WTC11 (cell line): Measurements from ENCODE around the gene SETX. TPM values are rescaled to one million over a fixed set of nuclear protein-coding genes. Genes with fewer than 3 reads are reported as not detected.

Experiments
- ATAC-seq: fragments of 200-7000 bp; cut with Tn5 transposase; 2 replicates; pipeline ENCODE4 v1.10.0; 2021; ENCODE audit warnings: mild to moderate bottlenecking, moderate library complexity
- CTCF ChIA-PET: fragments of 300-600 bp; sonication (Branson Sonifier 250); formaldehyde crosslinking; loops from one replicate; lab custom pipeline; 2021; ENCODE audit warnings: antibody characterized with exemption; lab: Charles Lee
- POLR2A ChIA-PET: fragments of 350-600 bp; sonication (Branson Sonifier 250); formaldehyde crosslinking; loops from one replicate; lab custom pipeline; 2021; ENCODE audit warnings: antibody characterized with exemption; lab: Charles Lee
- DNase-seq: peaks from one replicate; pipeline ENCODE4 v3.0.0; 2021; ENCODE audit warnings: low spot score
- H3K27ac Mint-ChIP-seq: 2 replicates; pipeline ENCODE4 v1.8.0; 2021; ENCODE audit warnings: mixed read lengths
- H3K27me3 Mint-ChIP-seq: 2 replicates; pipeline ENCODE4 v1.8.0; 2021; ENCODE audit warnings: low read depth, mild to moderate bottlenecking, moderate library complexity, mixed read lengths
- H3K36me3 Mint-ChIP-seq: 2 replicates; pipeline ENCODE4 v1.8.0; 2021; ENCODE audit warnings: mixed read lengths
- H3K4me1 Mint-ChIP-seq: 2 replicates; pipeline ENCODE4 v1.8.0; 2022; ENCODE audit warnings: mixed read lengths
- H3K4me3 Mint-ChIP-seq: 2 replicates; pipeline ENCODE4 v1.8.0; 2021; ENCODE audit warnings: mild to moderate bottlenecking, moderate library complexity, mixed read lengths
- H3K9me3 Mint-ChIP-seq: 2 replicates; pipeline ENCODE4 v1.8.0; 2021; ENCODE audit warnings: mixed read lengths
- AFF4 ChIP-seq: sonication (generic); formaldehyde crosslinking; IDR thresholded peaks from 2 replicates; pipeline ENCODE4 v1.8.1; 2023; ENCODE audit warnings: mild to moderate bottlenecking, missing genetic modification reagents, borderline replicate concordance
- ATF1 ChIP-seq: sonication (generic); formaldehyde crosslinking; IDR thresholded peaks from 2 replicates; pipeline ENCODE4 v1.8.1; 2023; ENCODE audit warnings: mild to moderate bottlenecking, moderate library complexity, missing genetic modification reagents
- ATF3 ChIP-seq: sonication (generic); formaldehyde crosslinking; conservative IDR thresholded peaks from 2 replicates; pipeline ENCODE4 v1.8.1; 2022; ENCODE audit warnings: mild to moderate bottlenecking, missing genetic modification reagents
- E2F1 ChIP-seq: sonication (generic); formaldehyde crosslinking; IDR thresholded peaks from 2 replicates; pipeline ENCODE4 v1.8.0; 2022; ENCODE audit warnings: mild to moderate bottlenecking, missing genetic modification reagents
- EMX1 ChIP-seq: fragments of 250-450 bp; sonication (Bioruptor Pico); IDR thresholded peaks from 2 replicates; pipeline ENCODE4 v1.8.0; 2021; ENCODE audit warnings: mild to moderate bottlenecking
- GABPB1 ChIP-seq: sonication (generic); formaldehyde crosslinking; IDR thresholded peaks from 2 replicates; pipeline ENCODE4 v1.8.1; 2023; ENCODE audit warnings: mild to moderate bottlenecking, missing genetic modification reagents
- IRF2 ChIP-seq: sonication (generic); formaldehyde crosslinking; IDR thresholded peaks from 2 replicates; pipeline ENCODE4 v1.8.0; 2022; ENCODE audit warnings: low read depth, missing genetic modification reagents, borderline replicate concordance
- KAT7 ChIP-seq: sonication (generic); formaldehyde crosslinking; IDR thresholded peaks from 2 replicates; pipeline ENCODE4 v1.8.1; 2023; ENCODE audit warnings: missing genetic modification reagents, mild to moderate bottlenecking, borderline replicate concordance
- NR3C1 ChIP-seq: sonication (generic); formaldehyde crosslinking; conservative IDR thresholded peaks from 2 replicates; pipeline ENCODE4 v1.8.1; 2023; ENCODE audit warnings: low read depth, mild to moderate bottlenecking, missing genetic modification reagents
- PRDM15 ChIP-seq: sonication (generic); formaldehyde crosslinking; IDR thresholded peaks from 2 replicates; pipeline ENCODE4 v1.8.0; 2022; ENCODE audit warnings: missing genetic modification reagents
- PREB ChIP-seq: sonication (generic); formaldehyde crosslinking; IDR thresholded peaks from 2 replicates; pipeline ENCODE4 v1.8.1; 2022; ENCODE audit warnings: mild to moderate bottlenecking, missing genetic modification reagents, moderate library complexity, borderline replicate concordance
- SMAD3 ChIP-seq: sonication (generic); formaldehyde crosslinking; IDR thresholded peaks from 2 replicates; pipeline ENCODE4 v1.8.0; 2022; ENCODE audit warnings: missing genetic modification reagents, mild to moderate bottlenecking, borderline replicate concordance
- SMAD4 ChIP-seq: sonication (generic); formaldehyde crosslinking; IDR thresholded peaks from 2 replicates; pipeline ENCODE4 v1.8.0; 2022; ENCODE audit warnings: mild to moderate bottlenecking, missing genetic modification reagents
- SOX15 ChIP-seq: fragments of 250-450 bp; sonication (Bioruptor Pico); IDR thresholded peaks from 2 replicates; pipeline ENCODE4 v1.9.0; 2021; ENCODE audit warnings: mild to moderate bottlenecking
- SP1 ChIP-seq: sonication (generic); formaldehyde crosslinking; conservative IDR thresholded peaks from 2 replicates; pipeline ENCODE4 v1.8.1; 2022; ENCODE audit warnings: missing genetic modification reagents
- STAT6 ChIP-seq: sonication (generic); formaldehyde crosslinking; conservative IDR thresholded peaks from 2 replicates; pipeline ENCODE4 v1.8.1; 2023; ENCODE audit warnings: mild to moderate bottlenecking, low read depth, missing genetic modification reagents, moderate library complexity
- USF2 ChIP-seq: sonication (generic); formaldehyde crosslinking; IDR thresholded peaks from 2 replicates; pipeline ENCODE4 v1.8.1; 2023; ENCODE audit warnings: mild to moderate bottlenecking, missing genetic modification reagents, moderate library complexity
- ZNF138 ChIP-seq: sonication (generic); formaldehyde crosslinking; conservative IDR thresholded peaks from 2 replicates; pipeline ENCODE4 v1.8.1; 2022; ENCODE audit warnings: mild to moderate bottlenecking, moderate library complexity, missing genetic modification reagents
- ZNF232 ChIP-seq: sonication (generic); formaldehyde crosslinking; IDR thresholded peaks from 2 replicates; pipeline ENCODE4 v1.8.0; 2022; ENCODE audit warnings: mild to moderate bottlenecking, missing genetic modification reagents
- ZNF263 ChIP-seq: sonication (generic); formaldehyde crosslinking; IDR thresholded peaks from 2 replicates; pipeline ENCODE4 v1.8.1; 2022; ENCODE audit warnings: low read depth, mild to moderate bottlenecking, moderate library complexity, missing genetic modification reagents
- ZNF416 ChIP-seq: fragments of 250-450 bp; sonication (Bioruptor Pico); IDR thresholded peaks from 2 replicates; pipeline ENCODE4 v1.9.0; 2021; ENCODE audit warnings: mild to moderate bottlenecking, inconsistent platforms
- total RNA-seq: library from RNA; stranded (reverse); gene quantifications from 3 replicates; pipeline ENCODE4 v1.2.3, GENCODE V29; 2021

The SETX gene
- total RNA-seq, 1 experiment from 2014 or later = 30.1 TPM

GRCh38 chr9:132299221-132299620 lies 55.6 kb downstream of the SETX start:
- Mint-ChIP-seq H3K27ac (0 out of 2 replicates have a peak overlapping the region, but pooled peaks have one; percentile 21), H3K36me3 (peaks cover 62% of the 10 kb centered on the region), H3K27me3 (no peaks in the 10 kb centered on the region), H3K4me1 (peaks cover 18% of the 10 kb centered on the region), H3K4me3 (no peak overlapping the region), H3K9me3 (no peaks in the 10 kb centered on the region)
- ATAC-seq (no peak), DNase-seq (no peak)
- ChIA-PET CTCF (no interaction called here), POLR2A (no interaction called here)
- TF ChIP-seq ZNF232 (CRISPR knock-in tag) = no peak
- no peak for TF ChIP-seq PREB (CRISPR knock-in tag)
- no peak for TF ChIP-seq PRDM15 (CRISPR knock-in tag)
- TF ChIP-seq ZNF263 = no peak
- TF ChIP-seq USF2 = no peak
- no peak for TF ChIP-seq ZNF138 (CRISPR knock-in tag)
- no peak for TF ChIP-seq NR3C1 (CRISPR knock-in tag)
- TF ChIP-seq SMAD4 (CRISPR knock-in tag) = no peak
- TF ChIP-seq KAT7 (CRISPR knock-in tag) = no peak
- TF ChIP-seq STAT6 (CRISPR knock-in tag) = no peak
- TF ChIP-seq E2F1 (CRISPR knock-in tag) = no peak

- H3K4me3 Mint-ChIP-seq = no peak overlapping the region
- no peak for ATAC-seq
- peaks cover 18% of the 10 kb centered on the region for H3K4me1 Mint-ChIP-seq
- CTCF ChIA-PET = interaction anchor here (1.6 kb wide), 1 partner anchor 36 kb away, joined by 6 read pairs; no protein-coding TSS in a partner anchor
- H3K9me3 Mint-ChIP-seq = no peaks in the 10 kb centered on the region
- no peaks in the 10 kb centered on the region for H3K27me3 Mint-ChIP-seq
- no peak for DNase-seq
- H3K27ac Mint-ChIP-seq = peak overlapping the region; percentile 54
- peaks cover 56% of the 10 kb centered on the region for H3K36me3 Mint-ChIP-seq
- POLR2A ChIA-PET = no interaction called here
- no peak for TF ChIP-seq SP1
- no peak for TF ChIP-seq ZNF232 (CRISPR knock-in tag)
- no peak for TF ChIP-seq EMX1 (CRISPR knock-in tag)
- no peak for TF ChIP-seq ZNF416 (CRISPR knock-in tag)
- no peak for TF ChIP-seq GABPB1 (CRISPR knock-in tag)
- no peak for TF ChIP-seq SMAD3 (CRISPR knock-in tag)
- no peak for TF ChIP-seq IRF2 (CRISPR knock-in tag)
- TF ChIP-seq AFF4 = no peak
- no peak for TF ChIP-seq KAT7 (CRISPR knock-in tag)
- no peak for TF ChIP-seq ATF3 (CRISPR knock-in tag)
- TF ChIP-seq ATF1 = no peak
- no peak for TF ChIP-seq SOX15 (CRISPR knock-in tag)
Observed at GRCh38 chr9:132295181-132295580, 59.6 kb downstream of the SETX start.
